DMS 273 treated with DMSO at 0.1 percent for 48 hours (cell line): Measurements from ENCODE around the gene LIPN.
"Not testable (repeated sequence)": the region's sequence is repeated elsewhere in the genome, so short reads cannot be mapped to it uniquely, and the experiment has no call there.

Experiments used
- DNase-seq: peaks from one replicate; lab custom pipeline; 2025; lab: John Stamatoyannopoulos, UW

The LIPN gene

GRCh38 chr10:88759366-88760101 lies at the start of gene LIPN:
LIPN (plus strand) TSS chr10:88760020; CDS start chr10:88761406, 1,386 bp downstream.
- DNase-seq = no peak

GRCh38 chr10:88715517-88715916 lies 44.3 kb upstream of the LIPN start:
- no peak for DNase-seq

- no peak for DNase-seq
Measured at GRCh38 chr10:88721392-88721791, 38.4 kb upstream of the LIPN start.

GRCh38 chr10:88725798-88726197 lies 34.0 kb upstream of the LIPN start:
- no peak for DNase-seq

- DNase-seq = no peak
Measured at GRCh38 chr10:88728107-88728763, 31.6 kb upstream of the LIPN start.

GRCh38 chr10:88730864-88731263 lies 29.0 kb upstream of the LIPN start:
- DNase-seq = no peak

- no peak for DNase-seq
Measured at GRCh38 chr10:88731296-88731695, 28.5 kb upstream of the LIPN start.

GRCh38 chr10:88733215-88733614 lies 26.6 kb upstream of the LIPN start:
- DNase-seq = no peak

- DNase-seq = no peak
Measured at GRCh38 chr10:88735661-88736060, 24.2 kb upstream of the LIPN start.

GRCh38 chr10:88741921-88742320 lies 17.9 kb upstream of the LIPN start:
- DNase-seq = not testable (repeated sequence)

GRCh38 chr10:88742448-88742847 lies 17.4 kb upstream of the LIPN start:
- no peak for DNase-seq

- DNase-seq = no peak
Measured at GRCh38 chr10:88744002-88744401, 15.8 kb upstream of the LIPN start.

- no peak for DNase-seq
Measured at GRCh38 chr10:88745633-88746032, 14.2 kb upstream of the LIPN start.

- no peak for DNase-seq
Measured at GRCh38 chr10:88754287-88754686, 5.5 kb upstream of the LIPN start.

GRCh38 chr10:88755753-88756152 lies 4.1 kb upstream of the LIPN start:
- DNase-seq = no peak

GRCh38 chr10:88756660-88757059 lies 3.2 kb upstream of the LIPN start:
- no peak for DNase-seq

GRCh38 chr10:88762906-88763305 lies 3.1 kb downstream of the LIPN start:
- DNase-seq = no peak

- DNase-seq = no peak
Measured at GRCh38 chr10:88763441-88763840, 3.6 kb downstream of the LIPN start.

- no peak for DNase-seq
Measured at GRCh38 chr10:88764110-88764509, 4.3 kb downstream of the LIPN start.

- no peak for DNase-seq
Measured at GRCh38 chr10:88765816-88766215, 6.0 kb downstream of the LIPN start.

GRCh38 chr10:88769384-88769783 lies 9.6 kb downstream of the LIPN start:
- no peak for DNase-seq

GRCh38 chr10:88781206-88781605 lies 21.4 kb downstream of the LIPN start:
- DNase-seq = no peak

- DNase-seq = no peak
Measured at GRCh38 chr10:88782222-88782621, 22.4 kb downstream of the LIPN start.

- no peak for DNase-seq
Measured at GRCh38 chr10:88783724-88784123, 23.9 kb downstream of the LIPN start.
